Peyer's patch (tissue), 4 donors: ENCODE data around the gene ADGRL4. TPM values are rescaled to one million over a fixed set of nuclear protein-coding genes. Genes with fewer than 3 reads are reported as not detected.

Experiments used
- DNase-seq, 3 donors: peaks; one replicate each; pipeline ENCODE4 v3.0.0-alpha.2; 2017 to 2019
- H3K27ac ChIP-seq, 4 donors: fragments of 200-600 bp; sonication (generic); one replicate each; pipeline ENCODE4 v1.5.1; 2016 to 2019
- H3K27me3 ChIP-seq, 2 donors: fragments of 200-600 bp; sonication (generic); one replicate each; pipeline ENCODE4 v1.5.1; 2019
- H3K36me3 ChIP-seq, 3 donors: fragments of 200-600 bp; sonication (generic); one replicate each; pipeline ENCODE4 v1.5.1; 2016 to 2019
- H3K4me1 ChIP-seq, 4 donors: fragments of 200-600 bp; sonication (generic); one replicate each; pipeline ENCODE4 v1.5.1; 2016 to 2019
- H3K4me3 ChIP-seq, 4 donors: fragments of 200-600 bp; sonication (generic); 1 replicate in 3 of 4; 2 replicates in 1 of 4; pipeline ENCODE4 v1.5.1; 2016 to 2019; ENCODE audit warnings: mild to moderate bottlenecking in 1 of 4
- H3K9me3 ChIP-seq, 4 donors: fragments of 200-600 bp; sonication (generic); one replicate each; pipeline ENCODE4 v1.5.1; 2016 to 2019; ENCODE audit warnings: mild to moderate bottlenecking in 1 of 4
- CTCF ChIP-seq, 6 experiments: fragments of 450-650 bp in 4 of 6; fragments of 200-600 bp in 2 of 6; sonication (generic) in 1 of 6; IDR thresholded peaks; one replicate each; pipeline ENCODE4 v1.5.1; 2017 to 2019; ENCODE audit warnings: antibody characterized with exemption in 6 of 6, mild to moderate bottlenecking in 3 of 6, moderate library complexity in 1 of 6
- POLR2A ChIP-seq, 2 donors: fragments of 450-650 bp; IDR thresholded peaks; one replicate each; pipeline ENCODE4 v1.5.1; 2017; ENCODE audit warnings: antibody characterized with exemption in 2 of 2, mild to moderate bottlenecking in 2 of 2, moderate library complexity in 2 of 2
- total RNA-seq, 4 donors: library from RNA; depleted of rRNA; stranded (reverse); fragments of >200 nt; gene quantifications; one replicate each; pipeline ENCODE4 v1.1.0, GENCODE V29; 2016

Gene ADGRL4
- total RNA-seq, 4 donors from 2014 or later = 3.1 to 6.6 (median 4.1) TPM

- no peaks in the 10 kb centered on the region for H3K36me3 ChIP-seq
- no peak overlapping the region for H3K4me3 ChIP-seq
- no peak overlapping the region for H3K27ac ChIP-seq
- H3K9me3 ChIP-seq = no peaks in the 10 kb centered on the region
- no peaks in the 10 kb centered on the region for H3K27me3 ChIP-seq
- TF ChIP-seq POLR2A (IDR thresholded peaks at IDR 0.05) (no peak), CTCF (IDR thresholded peaks at IDR 0.05) (no peak)
- no peaks in the 10 kb centered on the region for H3K4me1 ChIP-seq
- no peak for DNase-seq
These were observed 92.6 kb downstream of the ADGRL4 start for GRCh38 chr1:78913950-78914349.

- no peak for DNase-seq
- Histone ChIP-seq H3K9me3 (no peaks in the 10 kb centered on the region), H3K27ac (no peak overlapping the region), H3K4me3 (no peak overlapping the region), H3K4me1 (no peaks in the 10 kb centered on the region), H3K36me3 (no peaks in the 10 kb centered on the region), H3K27me3 (no peaks in the 10 kb centered on the region)
- TF ChIP-seq POLR2A (IDR thresholded peaks at IDR 0.05) = no peak
- TF ChIP-seq CTCF (IDR thresholded peaks at IDR 0.05) = no peak
These were observed 94.3 kb downstream of the ADGRL4 start for GRCh38 chr1:78911956-78912880.

- no peak for DNase-seq
These were observed 103.9 kb downstream of the ADGRL4 start for GRCh38 chr1:78902641-78903040.

GRCh38 chr1:78894811-78895210 is 111.7 kb downstream of the ADGRL4 start:
- no peak overlapping the region for H3K4me3 ChIP-seq
- no peaks in the 10 kb centered on the region for H3K36me3 ChIP-seq
- DNase-seq = no peak
- H3K27ac ChIP-seq = no peak overlapping the region
- TF ChIP-seq CTCF (IDR thresholded peaks at IDR 0.05) (no peak), POLR2A (IDR thresholded peaks at IDR 0.05) (no peak)
- no peaks in the 10 kb centered on the region for H3K27me3 ChIP-seq
- no peaks in the 10 kb centered on the region for H3K9me3 ChIP-seq
- no peaks in the 10 kb centered on the region for H3K4me1 ChIP-seq

More at GRCh38 chr1:78902641-78903040, 103.9 kb downstream of the ADGRL4 start:
- no peak for TF ChIP-seq CTCF (IDR thresholded peaks at IDR 0.05)
- no peak for TF ChIP-seq POLR2A (IDR thresholded peaks at IDR 0.05)
- Histone ChIP-seq H3K4me3 (no peak overlapping the region), H3K4me1 (no peaks in the 10 kb centered on the region), H3K27ac (no peak overlapping the region), H3K27me3 (no peaks in the 10 kb centered on the region), H3K36me3 (no peaks in the 10 kb centered on the region), H3K9me3 (no peaks in the 10 kb centered on the region)

- Histone ChIP-seq H3K27me3 (no peaks in the 10 kb centered on the region), H3K36me3 (no peaks in the 10 kb centered on the region), H3K4me3 (no peak overlapping the region), H3K27ac (no peak overlapping the region), H3K9me3 (no peaks in the 10 kb centered on the region), H3K4me1 (no peaks in the 10 kb centered on the region)
- DNase-seq = no peak
- TF ChIP-seq CTCF (IDR thresholded peaks at IDR 0.05) (no peak), POLR2A (IDR thresholded peaks at IDR 0.05) (no peak)
These were observed 114.2 kb downstream of the ADGRL4 start for GRCh38 chr1:78892260-78892840.
